Measurements from ENCODE around the gene PIP4P1. TPM values are rescaled to one million over a fixed set of nuclear protein-coding genes. Genes with fewer than 3 reads are reported as not detected.

PIP4P1 gene
- total and polyA plus RNA-seq, 2 of the 13 experiments (the other 11 are each of a cell fraction or from before 2014, with no cell fraction given), result 33.4 to 47.0 TPM

- Histone ChIP-seq H3K4me3 (replicated peaks in 1 of 3; ENCODE audit: insufficient read depth in 1 of 3, low read depth in 2 of 3, low read length in 3 of 3) (peak overlapping the region; percentile 54 to 93 (median 74)), H3K36me3 (replicated peaks in 1 of 2; ENCODE audit: control insufficient read depth in 1 of 2, insufficient read depth in 2 of 2, low read length in 2 of 2) (peaks cover 4 to 19% of the 10 kb centered on the region in 2 experiments), H3K9me3 (ENCODE audit: low read length) (no peaks in the 10 kb centered on the region), H3K4me1 (ENCODE audit: insufficient read depth, low read length) (peaks cover 46% of the 10 kb centered on the region), H2AFZ (ENCODE audit: low read length) (peak overlapping the region; percentile 78), H3K9ac (ENCODE audit: insufficient read depth, low read depth, low read length) (peak overlapping the region; percentile 70), H3K79me2 (ENCODE audit: insufficient read depth, low read length) (peaks cover 17% of the 10 kb centered on the region), H3K4me2 (ENCODE audit: low read depth, low read length) (peak overlapping the region; percentile 99), H3K27me3 (ENCODE audit: control insufficient read depth in 1 of 2, insufficient read depth in 2 of 2, low read length in 2 of 2) (no peaks in the 10 kb centered on the region), H4K20me1 (ENCODE audit: insufficient read depth, low read length) (no peaks in the 10 kb centered on the region), H3K27ac (ENCODE audit: extremely low read length, insufficient read depth, low read length) (peak overlapping the region; percentile 53)
- peak; percentile 57 for FAIRE-seq
- DNase-seq (ENCODE audit: low spot score), result peak; percentile 47
- intact Hi-C loops (cut with micrococcal nuclease; ENCODE audit: unreplicated experiment) (loop anchor here (1.0 kb wide), 3 partner anchors 9 to 212 kb away; partner anchors contain the start of genes PIP4P1 and TEP1), in situ Hi-C loops (cut with HindIII; ENCODE audit: extremely low pct_ligation_motif_present, low pct_unique_long_range_greater_than_20kb) (loop anchor here (10.0 to 25.0 kb wide), 3 partner anchors 133 to 505 kb away; partner anchors contain the start of genes CCNB1IP1 and PARP2)
- 0% methylated on average over 12 of the region's 12 CpGs for WGBS (ENCODE audit: low lambda C conversion rate)
- POLR2A ChIA-PET, result interaction anchor here (0.7 to 4.1 kb wide), 14 partner anchors 9 to 212 kb away, joined by 3 to 46 read pairs (median 4); partner anchors contain the start of genes APEX1, OSGEP, PARP2 and PIP4P1
- ATAC-seq, result peak; percentile 37
- no TSS peak for BruUV-seq (replicated peaks)
- CTCF ChIA-PET (ENCODE audit: low intra/inter-chr PET ratio, low total read pairs), result no interaction called here
- TF ChIP-seq HDAC2 (CRISPR knock-in tag; IDR thresholded peaks at IDR 0.05) (peak; percentile 28; the same call in 1 of the 2 replicates), KMT2B (CRISPR knock-in tag; IDR thresholded peaks at IDR 0.05) (peak; percentile 68; the same call in 1 of the 2 replicates), ZNF563 (CRISPR knock-in tag; IDR thresholded peaks at IDR 0.05) (0 out of 2 replicates have a peak, but pooled peaks have one; percentile 14), ZNF12 (CRISPR knock-in tag; IDR thresholded peaks at IDR 0.05) (0 out of 2 replicates have a peak, but pooled peaks have one; percentile 24), MLLT10 (CRISPR knock-in tag; IDR thresholded peaks at IDR 0.05) (no peak), ZNF234 (CRISPR knock-in tag; conservative IDR thresholded peaks at IDR 0.05) (0 out of 2 replicates have a peak, but pooled peaks have one; percentile 48), ZNF446 (CRISPR knock-in tag; IDR thresholded peaks at IDR 0.05) (0 out of 2 replicates have a peak, but pooled peaks have one; percentile 71), MTF2 (CRISPR knock-in tag; IDR thresholded peaks at IDR 0.05; ENCODE audit: borderline replicate concordance) (no peak), HINFP (CRISPR knock-in tag; IDR thresholded peaks at IDR 0.05; ENCODE audit: low read depth) (no peak), CEBPG (CRISPR knock-in tag; IDR thresholded peaks at IDR 0.05) (peak; percentile 97), ZNF879 (CRISPR knock-in tag; IDR thresholded peaks at IDR 0.05) (peak; percentile 57; the same call in 1 of the 2 replicates), XRCC5 (optimal IDR thresholded peaks at IDR 0.05; ENCODE audit: low read length) (peak; percentile 50), SAP130 (CRISPR knock-in tag; IDR thresholded peaks at IDR 0.05; ENCODE audit: low read depth) (peak; percentile 58; the same call in 1 of the 2 replicates), ZNF331 (CRISPR knock-in tag; IDR thresholded peaks at IDR 0.05) (peak; percentile 60), CBFB (CRISPR knock-in tag; IDR thresholded peaks at IDR 0.05) (no peak), ZKSCAN5 (CRISPR knock-in tag; IDR thresholded peaks at IDR 0.05) (peak; percentile 79; the same call in 1 of the 2 replicates)
- TF ChIP-seq, protein P1, sequence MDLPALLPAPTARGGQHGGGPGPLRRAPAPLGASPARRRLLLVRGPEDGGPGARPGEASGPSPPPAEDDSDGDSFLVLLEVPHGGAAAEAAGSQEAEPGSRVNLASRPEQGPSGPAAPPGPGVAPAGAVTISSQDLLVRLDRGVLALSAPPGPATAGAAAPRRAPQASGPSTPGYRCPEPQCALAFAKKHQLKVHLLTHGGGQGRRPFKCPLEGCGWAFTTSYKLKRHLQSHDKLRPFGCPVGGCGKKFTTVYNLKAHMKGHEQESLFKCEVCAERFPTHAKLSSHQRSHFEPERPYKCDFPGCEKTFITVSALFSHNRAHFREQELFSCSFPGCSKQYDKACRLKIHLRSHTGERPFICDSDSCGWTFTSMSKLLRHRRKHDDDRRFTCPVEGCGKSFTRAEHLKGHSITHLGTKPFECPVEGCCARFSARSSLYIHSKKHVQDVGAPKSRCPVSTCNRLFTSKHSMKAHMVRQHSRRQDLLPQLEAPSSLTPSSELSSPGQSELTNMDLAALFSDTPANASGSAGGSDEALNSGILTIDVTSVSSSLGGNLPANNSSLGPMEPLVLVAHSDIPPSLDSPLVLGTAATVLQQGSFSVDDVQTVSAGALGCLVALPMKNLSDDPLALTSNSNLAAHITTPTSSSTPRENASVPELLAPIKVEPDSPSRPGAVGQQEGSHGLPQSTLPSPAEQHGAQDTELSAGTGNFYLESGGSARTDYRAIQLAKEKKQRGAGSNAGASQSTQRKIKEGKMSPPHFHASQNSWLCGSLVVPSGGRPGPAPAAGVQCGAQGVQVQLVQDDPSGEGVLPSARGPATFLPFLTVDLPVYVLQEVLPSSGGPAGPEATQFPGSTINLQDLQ (CRISPR knock-in tag; IDR thresholded peaks at IDR 0.05), result 0 out of 2 replicates have a peak, but pooled peaks have one; percentile 27
- TF ChIP-seq, protein P2, sequence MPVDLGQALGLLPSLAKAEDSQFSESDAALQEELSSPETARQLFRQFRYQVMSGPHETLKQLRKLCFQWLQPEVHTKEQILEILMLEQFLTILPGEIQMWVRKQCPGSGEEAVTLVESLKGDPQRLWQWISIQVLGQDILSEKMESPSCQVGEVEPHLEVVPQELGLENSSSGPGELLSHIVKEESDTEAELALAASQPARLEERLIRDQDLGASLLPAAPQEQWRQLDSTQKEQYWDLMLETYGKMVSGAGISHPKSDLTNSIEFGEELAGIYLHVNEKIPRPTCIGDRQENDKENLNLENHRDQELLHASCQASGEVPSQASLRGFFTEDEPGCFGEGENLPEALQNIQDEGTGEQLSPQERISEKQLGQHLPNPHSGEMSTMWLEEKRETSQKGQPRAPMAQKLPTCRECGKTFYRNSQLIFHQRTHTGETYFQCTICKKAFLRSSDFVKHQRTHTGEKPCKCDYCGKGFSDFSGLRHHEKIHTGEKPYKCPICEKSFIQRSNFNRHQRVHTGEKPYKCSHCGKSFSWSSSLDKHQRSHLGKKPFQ (CRISPR knock-in tag; IDR thresholded peaks at IDR 0.05; ENCODE audit: insufficient replicate concordance), result peak; percentile 69
Measured at GRCh38 chr14:20469890-20470602, 8.8 kb upstream of the PIP4P1 start.
